H9 (cell line): Measurements from ENCODE around the gene DSTN. TPM values are rescaled to one million over a fixed set of nuclear protein-coding genes. Genes with fewer than 3 reads are reported as not detected.

Experiments used
- DNase-seq: peaks from one replicate; pipeline ENCODE4 v3.0.0-alpha.2; 2017
- H2AFZ ChIP-seq: one replicate; pipeline ENCODE4 v1.6.1; 2013; ENCODE audit warnings: mild to moderate bottlenecking, low read length, control low read depth, moderate library complexity
- H2AK5ac ChIP-seq: 2 replicates; pipeline ENCODE4 v1.6.1; 2013; ENCODE audit warnings: low read length, control low read depth, mixed read lengths; ENCODE audit not compliant: insufficient read length
- H2BK120ac ChIP-seq: one replicate; pipeline ENCODE4 v1.6.1; 2013; ENCODE audit warnings: low read depth, mild to moderate bottlenecking, low read length, control low read depth, inconsistent platforms; ENCODE audit not compliant: poor library complexity, severe bottlenecking
- H2BK12ac ChIP-seq: 2 replicates; pipeline ENCODE4 v1.6.1; 2013; ENCODE audit warnings: low read length, control low read depth, mixed read lengths, low read depth; ENCODE audit not compliant: insufficient read length
- H2BK15ac ChIP-seq: 2 replicates; pipeline ENCODE4 v1.6.1; 2013; ENCODE audit warnings: low read depth, low read length, control low read depth
- H2BK20ac ChIP-seq: one replicate; pipeline ENCODE4 v1.6.1; 2013; ENCODE audit warnings: low read depth, mild to moderate bottlenecking, low read length, control low read depth, inconsistent platforms; ENCODE audit not compliant: poor library complexity, severe bottlenecking
- H2BK5ac ChIP-seq: 2 replicates; pipeline ENCODE4 v1.6.1; 2013; ENCODE audit warnings: low read length, control low read depth, mixed read lengths; ENCODE audit not compliant: insufficient read length
- H3K14ac ChIP-seq: 2 replicates; pipeline ENCODE4 v1.6.1; 2013; ENCODE audit warnings: low read length, control low read depth; ENCODE audit not compliant: insufficient read depth
- H3K18ac ChIP-seq: 2 replicates; pipeline ENCODE4 v1.6.1; 2013; ENCODE audit warnings: low read depth, mild to moderate bottlenecking, mixed read lengths, low read length, control low read depth; ENCODE audit not compliant: insufficient read length
- H3K23ac ChIP-seq: 2 replicates; pipeline ENCODE4 v1.6.1; 2013; ENCODE audit warnings: low read length, control low read depth, mixed read lengths, low read depth; ENCODE audit not compliant: insufficient read length
- H3K23me2 ChIP-seq: 2 replicates; pipeline ENCODE4 v1.6.1; 2013; ENCODE audit warnings: low read depth, mild to moderate bottlenecking, mixed read lengths, low read length, control low read depth; ENCODE audit not compliant: insufficient read length, poor library complexity, severe bottlenecking
- H3K27ac ChIP-seq: 2 replicates; pipeline ENCODE4 v1.5.1; 2013; ENCODE audit warnings: low read length, control low read depth, mixed read lengths, low read depth; ENCODE audit not compliant: insufficient read length
- H3K27me3 ChIP-seq: 2 replicates; pipeline ENCODE4 v1.6.1; 2013; ENCODE audit warnings: low read length, control low read depth, inconsistent platforms; ENCODE audit not compliant: insufficient read depth
- H3K4ac ChIP-seq: 2 replicates; pipeline ENCODE4 v1.6.1; 2013; ENCODE audit warnings: low read depth, mild to moderate bottlenecking, control low read depth, inconsistent platforms, low read length, moderate library complexity
- H3K4me1 ChIP-seq: 2 replicates; pipeline ENCODE4 v1.6.1; 2013; ENCODE audit warnings: low read length, control low read depth, inconsistent platforms; ENCODE audit not compliant: insufficient read depth
- H3K4me2 ChIP-seq: 2 replicates; pipeline ENCODE4 v1.6.1; 2013; ENCODE audit warnings: low read length, control low read depth, mixed read lengths; ENCODE audit not compliant: insufficient read length, insufficient read depth
- H3K56ac ChIP-seq: 2 replicates; pipeline ENCODE4 v1.6.1; 2013; ENCODE audit warnings: low read depth, mild to moderate bottlenecking, mixed read lengths, low read length, control low read depth; ENCODE audit not compliant: insufficient read length
- H3K79me1 ChIP-seq: 2 replicates; pipeline ENCODE4 v1.6.1; 2013; ENCODE audit warnings: low read depth, mild to moderate bottlenecking, moderate library complexity, low read length, control low read depth, inconsistent platforms; ENCODE audit not compliant: insufficient read depth, poor library complexity, severe bottlenecking
- H3K79me2 ChIP-seq: 2 replicates; pipeline ENCODE4 v1.6.1; 2013; ENCODE audit warnings: low read length, control low read depth, inconsistent platforms; ENCODE audit not compliant: insufficient read depth
- H3K9ac ChIP-seq: 2 replicates; pipeline ENCODE4 v1.6.1; 2013; ENCODE audit warnings: low read length, control low read depth, mixed read lengths; ENCODE audit not compliant: insufficient read length; ENCODE audit errors: extremely low read depth
- H3K9me3 ChIP-seq: one replicate; pipeline ENCODE4 v1.6.1; 2013; ENCODE audit warnings: low read depth, low read length, inconsistent platforms; ENCODE audit not compliant: control insufficient read depth
- H3T11ph ChIP-seq: one replicate; pipeline ENCODE4 v1.6.1; 2013; ENCODE audit warnings: mild to moderate bottlenecking, low read length, control low read depth, inconsistent platforms
- H4K20me1 ChIP-seq: one replicate; pipeline ENCODE4 v1.6.1; 2013; ENCODE audit not compliant: control insufficient read depth, insufficient read length, insufficient read depth
- H4K5ac ChIP-seq: 2 replicates; pipeline ENCODE4 v1.6.1; 2013; ENCODE audit warnings: low read depth, mild to moderate bottlenecking, mixed read lengths, low read length, control low read depth; ENCODE audit not compliant: insufficient read length
- H4K8ac ChIP-seq: replicated peaks from 2 replicates; pipeline ENCODE4 v1.6.1; 2013; ENCODE audit warnings: low read length, control low read depth, mixed read lengths, low read depth; ENCODE audit not compliant: insufficient read length
- H4K91ac ChIP-seq: 2 replicates; pipeline ENCODE4 v1.6.1; 2013; ENCODE audit warnings: low read depth, mild to moderate bottlenecking, moderate library complexity, mixed read lengths, low read length, control low read depth; ENCODE audit not compliant: insufficient read length
- H3K27ac Mint-ChIP-seq, 3 experiments: 2 replicates in 2 of 3; 3 replicates in 1 of 3; pipeline ENCODE4 v1.8.0; 2020 to 2021; ENCODE audit warnings: mixed read lengths in 3 of 3, mild to moderate bottlenecking in 1 of 3, moderate library complexity in 1 of 3
- H3K27me3 Mint-ChIP-seq: 2 replicates; pipeline ENCODE4 v1.8.0; 2021; ENCODE audit warnings: low read depth, mild to moderate bottlenecking, moderate library complexity, mixed read lengths
- H3K36me3 Mint-ChIP-seq, 3 experiments: 2 replicates in 2 of 3; 3 replicates in 1 of 3; pipeline ENCODE4 v1.8.0; 2020 to 2021; ENCODE audit warnings: low read depth in 3 of 3, mixed read lengths in 3 of 3; ENCODE audit not compliant: insufficient read depth in 1 of 3
- H3K4me1 Mint-ChIP-seq, 2 experiments: 2 replicates each; pipeline ENCODE4 v1.8.0; 2020; ENCODE audit warnings: mixed read lengths in 2 of 2
- H3K4me3 Mint-ChIP-seq, 2 experiments: 2 replicates in 1 of 2; 3 replicates in 1 of 2; pipeline ENCODE4 v1.8.0; 2020 to 2021; ENCODE audit warnings: mild to moderate bottlenecking in 2 of 2, mixed read lengths in 2 of 2, moderate library complexity in 1 of 2
- H3K9me3 Mint-ChIP-seq, 2 experiments: 2 replicates in 1 of 2; 3 replicates in 1 of 2; pipeline ENCODE4 v1.8.0; 2020; ENCODE audit warnings: mild to moderate bottlenecking in 2 of 2, mixed read lengths in 2 of 2, moderate library complexity in 1 of 2
- WGBS: extraction: QIAGEN DNeasy Blood & Tissue Kit; methylation state at CpG from one replicate; pipeline ENCODE4 v1.1.7; 2013; ENCODE audit warnings: missing lambda C conversion rate, low lambda C conversion rate, mixed read lengths; ENCODE audit not compliant: insufficient read length; ENCODE audit errors: extremely low coverage; 5-methylcytosine and 5-hydroxymethylcytosine counted together
- total RNA-seq: library from RNA; stranded (reverse); gene quantifications from 2 replicates; pipeline ENCODE4 v1.2.1, GENCODE V29; 2021
- TF ChIP-seq, protein P1 (sequence below): fragments of 200-600 bp; sonication (generic); conservative IDR thresholded peaks from 3 replicates; pipeline ENCODE4 v1.8.0; 2021; ENCODE audit warnings: antibody characterized with exemption, mild to moderate bottlenecking

DSTN gene
- total RNA-seq, 1 experiment from 2014 or later = 145 TPM

DNA sequence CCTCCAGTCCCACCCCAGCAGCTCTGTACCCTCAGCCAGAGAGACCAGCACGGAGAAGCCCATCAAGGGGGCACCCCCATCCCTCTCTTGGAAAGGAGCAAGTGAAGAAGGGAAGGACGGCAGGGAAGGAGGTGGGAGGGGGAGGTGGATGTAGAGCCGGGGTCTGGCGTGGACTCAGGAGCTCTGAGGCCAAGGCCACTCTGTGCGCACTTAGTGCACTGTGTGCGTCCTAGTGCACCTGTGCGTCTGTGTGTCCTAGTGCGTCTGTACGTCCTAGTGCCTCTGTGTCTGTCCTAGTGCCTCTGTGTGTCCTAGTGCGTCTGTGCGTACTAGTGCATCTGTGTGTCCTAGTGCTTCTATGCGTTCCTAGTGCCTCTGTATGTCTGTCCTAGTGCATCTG is 54.2 kb downstream of the DSTN start:
- Histone ChIP-seq H3K18ac (no peak overlapping the region), H3K4me2 (no peak overlapping the region), H3K27ac (no peak overlapping the region), H3K14ac (no peak overlapping the region), H2BK15ac (no peak overlapping the region), H4K91ac (no peak overlapping the region), H3T11ph (no peak overlapping the region), H3K56ac (no peak overlapping the region), H3K9ac (no peak overlapping the region), H2BK12ac (no peak overlapping the region), H3K4ac (no peak overlapping the region), H2AFZ (no peak overlapping the region), H3K23ac (no peak overlapping the region), H2BK5ac (no peak overlapping the region), H4K5ac (no peak overlapping the region), H2BK120ac (no peak overlapping the region), H3K9me3 (no peaks in the 10 kb centered on the region), H3K23me2 (no peaks in the 10 kb centered on the region), H2AK5ac (no peak overlapping the region), H4K20me1 (peaks cover 2% of the 10 kb centered on the region), H3K4me1 (no peaks in the 10 kb centered on the region), H3K79me2 (no peaks in the 10 kb centered on the region), H2BK20ac (no peak overlapping the region), H4K8ac (no peak overlapping the region), H3K27me3 (no peaks in the 10 kb centered on the region), H3K79me1 (no peaks in the 10 kb centered on the region)
- Mint-ChIP-seq H3K36me3 (peaks cover 30 to 76% (median 71%) of the 10 kb centered on the region in 3 experiments), H3K9me3 (no peaks in the 10 kb centered on the region), H3K4me3 (no peak overlapping the region), H3K4me1 (no peaks in the 10 kb centered on the region), H3K27me3 (no peaks in the 10 kb centered on the region), H3K27ac (no peak overlapping the region)
- TF ChIP-seq, protein P1, sequence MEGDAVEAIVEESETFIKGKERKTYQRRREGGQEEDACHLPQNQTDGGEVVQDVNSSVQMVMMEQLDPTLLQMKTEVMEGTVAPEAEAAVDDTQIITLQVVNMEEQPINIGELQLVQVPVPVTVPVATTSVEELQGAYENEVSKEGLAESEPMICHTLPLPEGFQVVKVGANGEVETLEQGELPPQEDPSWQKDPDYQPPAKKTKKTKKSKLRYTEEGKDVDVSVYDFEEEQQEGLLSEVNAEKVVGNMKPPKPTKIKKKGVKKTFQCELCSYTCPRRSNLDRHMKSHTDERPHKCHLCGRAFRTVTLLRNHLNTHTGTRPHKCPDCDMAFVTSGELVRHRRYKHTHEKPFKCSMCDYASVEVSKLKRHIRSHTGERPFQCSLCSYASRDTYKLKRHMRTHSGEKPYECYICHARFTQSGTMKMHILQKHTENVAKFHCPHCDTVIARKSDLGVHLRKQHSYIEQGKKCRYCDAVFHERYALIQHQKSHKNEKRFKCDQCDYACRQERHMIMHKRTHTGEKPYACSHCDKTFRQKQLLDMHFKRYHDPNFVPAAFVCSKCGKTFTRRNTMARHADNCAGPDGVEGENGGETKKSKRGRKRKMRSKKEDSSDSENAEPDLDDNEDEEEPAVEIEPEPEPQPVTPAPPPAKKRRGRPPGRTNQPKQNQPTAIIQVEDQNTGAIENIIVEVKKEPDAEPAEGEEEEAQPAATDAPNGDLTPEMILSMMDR = no peak
- no CpG with 5 or more reads among the region's 12 CpGs for WGBS
- DNase-seq = no peak
